Transverse colon (tissue), 4 donors: ENCODE data around the gene ATP6AP2.
"Not testable (repeated sequence)": the region's sequence is repeated elsewhere in the genome, so short reads cannot be mapped to it uniquely, and the experiment has no call there.

Experiments used
- CTCF ChIP-seq, 5 experiments: fragments of 200-600 bp in 3 of 5; fragments of 450-650 bp in 2 of 5; sonication (generic) in 3 of 5; IDR thresholded peaks; 1 replicate in 2 of 5; 2 replicates in 3 of 5; pipeline ENCODE4 v1.5.1; 2016 to 2017; ENCODE audit warnings: antibody characterized with exemption in 5 of 5, inconsistent platforms in 3 of 5, mild to moderate bottlenecking in 2 of 5, moderate library complexity in 1 of 5
- EP300 ChIP-seq: sonication (generic); formaldehyde crosslinking; IDR thresholded peaks from one replicate; pipeline ENCODE4 v1.6.1; 2017; ENCODE audit warnings: antibody characterized with exemption, low read depth
- POLR2A ChIP-seq: fragments of 450-650 bp; IDR thresholded peaks from one replicate; pipeline ENCODE4 v1.6.1; 2016; ENCODE audit warnings: antibody characterized with exemption, mild to moderate bottlenecking, moderate library complexity
- POLR2AphosphoS5 ChIP-seq, 3 donors: sonication (generic); formaldehyde crosslinking; IDR thresholded peaks; one replicate each; pipeline ENCODE4 v1.6.1; 2016; ENCODE audit warnings: antibody characterized with exemption in 3 of 3

GRCh38 chrX:40582178-40582577, 1.4 kb downstream of the ATP6AP2 start:
- TF ChIP-seq POLR2AphosphoS5 (IDR thresholded peaks at IDR 0.05); EP300; CTCF (IDR thresholded peaks at IDR 0.05); POLR2A: not testable (repeated sequence)
